HG03139 (cell line): ENCODE measurements around the gene PTPRD.

Source experiments
- ATAC-seq: cut with Tn5 transposase; IDR thresholded peaks from one replicate; pipeline ENCODE4 v1.9.1; 2021; ENCODE audit not compliant: unreplicated experiment

The PTPRD gene

DNA sequence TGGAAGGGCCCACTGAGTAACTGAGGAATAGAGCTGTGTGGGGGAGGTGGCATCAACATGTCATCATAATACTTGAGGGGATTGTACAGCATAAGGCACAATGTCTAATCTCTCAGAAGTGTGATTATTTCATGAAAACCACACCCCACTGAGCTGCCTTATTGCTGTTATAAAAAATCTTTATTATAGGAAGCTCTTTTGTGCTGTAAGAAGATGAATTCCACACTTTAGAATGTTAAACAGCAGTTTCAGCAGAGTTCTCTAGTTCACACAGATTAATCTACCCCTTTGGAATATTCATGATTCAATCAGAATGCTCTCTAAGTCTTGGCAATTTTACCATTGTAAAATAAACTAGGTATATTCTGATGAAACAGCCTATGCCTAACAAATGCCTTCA lies 1389.6 kb downstream of the PTPRD start:
- no peak for ATAC-seq

- no peak for ATAC-seq
Observed at GRCh38 chr9:9222730-9223129, 1390.1 kb downstream of the PTPRD start.

DNA sequence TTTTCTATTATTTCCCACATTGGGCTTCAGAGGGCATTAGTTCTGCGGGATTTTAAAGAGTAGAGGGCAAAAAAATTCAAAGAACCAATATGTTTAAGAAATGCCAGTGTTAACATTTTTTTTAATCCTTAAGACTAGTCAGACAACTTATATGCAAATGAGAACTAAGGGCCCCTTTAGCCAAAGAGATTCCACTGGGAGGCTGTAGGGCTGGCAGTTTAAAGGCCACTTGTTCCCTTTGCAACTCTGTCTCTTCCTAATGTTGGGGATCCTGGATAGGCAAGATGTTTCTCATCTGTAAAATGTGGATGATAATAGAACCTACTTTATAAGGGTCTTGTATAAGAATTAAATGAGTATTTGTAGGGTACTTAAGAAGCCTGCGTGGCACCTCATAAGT lies 1395.9 kb downstream of the PTPRD start:
- no peak for ATAC-seq

GRCh38 chr9:9215050-9215449 lies 1397.8 kb downstream of the PTPRD start:
- ATAC-seq = no peak

GRCh38 chr9:9214066-9214465 lies 1398.7 kb downstream of the PTPRD start:
- ATAC-seq = no peak

GRCh38 chr9:9212963-9213362 lies 1399.8 kb downstream of the PTPRD start:
- ATAC-seq = no peak

DNA sequence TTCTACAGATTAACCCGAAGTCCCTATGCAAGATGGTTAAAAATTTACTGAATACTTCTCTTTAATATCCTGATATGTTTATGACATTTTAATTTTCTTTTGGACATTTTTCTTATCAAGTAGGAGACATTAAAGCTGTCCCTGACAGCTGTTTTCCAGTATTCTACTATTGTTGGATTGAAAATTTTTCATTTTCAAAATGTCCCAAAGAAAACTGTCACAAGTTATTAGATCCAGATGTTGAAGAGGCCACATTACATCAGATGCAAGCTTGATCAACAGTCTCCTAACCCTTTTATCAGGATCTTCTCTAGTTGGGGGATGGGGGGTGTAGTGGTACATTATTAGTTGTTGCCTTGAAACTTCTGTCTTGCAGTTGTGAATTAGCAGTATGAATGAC lies 1410.5 kb downstream of the PTPRD start:
- ATAC-seq = no peak

DNA sequence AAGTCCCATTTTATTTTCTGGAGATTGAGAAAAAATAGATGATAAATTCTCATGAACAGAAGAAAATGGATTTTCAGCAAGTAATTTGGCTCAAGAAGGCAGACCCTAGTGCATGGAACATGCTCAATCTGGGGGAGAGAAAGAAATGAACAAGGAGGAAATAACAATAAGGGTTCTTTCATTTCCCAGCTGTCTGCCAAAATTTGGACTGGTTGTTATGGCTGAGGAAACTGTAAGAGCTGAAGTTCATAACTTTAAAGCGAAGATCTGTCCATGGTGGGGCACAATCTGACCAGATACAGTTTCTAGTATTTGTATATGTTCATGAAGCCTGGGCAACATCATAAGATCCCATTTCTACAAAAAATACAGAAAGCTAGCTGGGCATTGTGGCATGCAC lies 1426.7 kb downstream of the PTPRD start:
- ATAC-seq = no peak

GRCh38 chr9:9182431-9182830 lies 1430.4 kb downstream of the PTPRD start:
- ATAC-seq = no peak

- ATAC-seq = no peak
Observed at GRCh38 chr9:9177081-9177480, 1435.7 kb downstream of the PTPRD start.

- ATAC-seq = no peak
Observed at GRCh38 chr9:9174358-9174757, 1438.4 kb downstream of the PTPRD start.

DNA sequence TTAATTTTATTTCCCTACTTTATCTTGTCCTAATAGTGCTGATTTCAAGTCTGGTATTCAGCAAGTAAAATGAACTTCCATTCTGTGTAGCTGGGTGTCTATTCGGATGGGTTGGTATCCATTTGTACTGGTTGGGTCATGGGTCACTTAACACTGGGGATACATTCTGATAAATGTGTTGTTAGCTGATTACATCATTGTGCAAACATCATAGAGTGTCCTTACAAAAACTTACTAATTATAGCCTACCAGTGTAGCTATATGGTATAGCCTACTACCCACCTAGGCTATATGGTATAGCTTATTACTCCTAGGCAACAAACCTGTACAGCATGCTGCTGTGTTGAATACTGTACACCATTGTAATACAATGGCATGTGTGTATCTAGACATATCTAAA lies 1439.5 kb downstream of the PTPRD start:
- no peak for ATAC-seq

DNA sequence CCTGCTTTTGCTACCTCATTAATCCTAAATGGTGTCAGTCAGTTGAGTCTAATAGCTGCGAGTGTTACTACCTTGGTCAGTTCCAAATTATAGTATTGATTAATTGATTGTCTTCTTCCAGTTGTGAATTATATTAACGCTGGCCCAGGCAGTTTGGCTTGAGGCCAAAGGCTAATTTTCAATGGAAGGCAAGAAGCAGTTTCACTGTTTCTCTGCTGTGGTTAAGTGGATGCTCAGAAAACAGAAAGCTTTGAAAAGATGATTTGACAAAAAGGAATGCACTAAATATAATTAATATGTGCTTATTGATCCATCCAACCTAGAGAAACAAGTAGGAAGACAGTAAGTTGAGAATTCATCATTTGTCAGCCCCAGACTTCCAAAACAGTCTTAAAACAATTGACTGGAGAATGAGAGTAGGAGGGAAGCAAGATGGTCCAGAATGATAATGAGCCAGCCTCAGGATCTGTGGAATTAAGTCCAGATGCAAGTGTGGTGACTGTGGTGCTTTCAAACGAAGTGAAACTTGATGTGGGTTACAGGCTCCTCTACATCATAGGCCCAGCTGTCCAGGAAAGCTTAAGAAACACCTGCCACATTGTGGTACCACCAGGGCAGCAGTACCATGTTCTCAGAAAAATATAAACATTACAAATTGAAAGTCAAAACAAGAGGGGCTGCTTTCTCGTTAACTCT lies 1442.2 kb downstream of the PTPRD start:
- ATAC-seq = no peak

DNA sequence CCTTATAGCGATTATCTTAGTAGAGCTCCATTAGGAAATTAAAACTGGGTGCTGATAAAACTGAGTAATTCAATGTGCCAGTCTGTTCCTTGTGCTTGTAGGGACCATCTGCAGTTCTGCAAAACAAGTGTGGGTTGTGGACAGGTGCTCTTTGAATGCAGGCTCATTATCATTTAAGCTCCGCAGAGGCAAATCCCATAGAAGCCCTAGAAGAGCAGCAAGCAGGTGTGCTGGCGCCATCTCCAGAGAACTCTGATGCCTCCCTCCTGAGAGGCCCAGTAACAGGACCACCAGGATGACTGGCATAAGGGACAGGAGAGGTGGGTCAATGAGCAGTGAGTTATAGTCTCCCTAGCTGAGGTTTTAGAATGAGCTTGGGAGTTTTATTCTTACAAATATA lies 1470.8 kb downstream of the PTPRD start:
- no peak for ATAC-seq

GRCh38 chr9:9133526-9133925 lies 1479.3 kb downstream of the PTPRD start:
- ATAC-seq = no peak

- ATAC-seq = no peak
Observed at GRCh38 chr9:9124616-9125015, 1488.2 kb downstream of the PTPRD start.

DNA sequence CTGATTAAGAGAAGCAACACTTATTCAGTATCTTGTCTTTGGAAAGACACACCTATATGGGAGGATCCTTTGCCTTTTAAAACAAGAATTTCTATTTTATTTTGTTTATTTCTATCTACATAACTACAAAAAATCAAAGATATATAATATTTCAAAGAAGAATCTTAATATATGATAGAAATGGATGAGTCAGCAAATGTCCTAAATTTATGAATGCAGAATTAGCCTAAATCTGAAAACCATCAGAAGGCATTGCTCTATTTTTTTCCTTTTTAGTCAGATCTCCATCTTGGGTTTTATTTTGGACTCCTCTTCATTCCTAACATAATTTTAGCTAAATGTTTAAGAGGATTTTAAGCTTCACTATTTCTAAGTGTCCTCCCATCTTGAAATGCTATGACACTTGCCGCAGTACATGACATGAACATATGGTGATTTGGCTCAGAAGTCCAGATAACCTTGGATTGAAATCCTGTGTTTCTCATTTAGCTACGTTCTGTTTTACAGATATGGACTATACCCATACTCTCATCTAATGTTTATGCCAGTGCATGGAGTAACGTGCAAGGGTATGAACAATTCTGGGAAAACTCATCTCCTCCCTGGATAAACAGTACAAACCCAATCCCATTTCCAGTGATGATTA lies 1490.4 kb downstream of the PTPRD start:
- ATAC-seq = no peak

GRCh38 chr9:9117866-9118265 lies 1494.9 kb downstream of the PTPRD start:
- no peak for ATAC-seq

- no peak for ATAC-seq
Observed at GRCh38 chr9:9112001-9112720, 1500.6 kb downstream of the PTPRD start.

DNA sequence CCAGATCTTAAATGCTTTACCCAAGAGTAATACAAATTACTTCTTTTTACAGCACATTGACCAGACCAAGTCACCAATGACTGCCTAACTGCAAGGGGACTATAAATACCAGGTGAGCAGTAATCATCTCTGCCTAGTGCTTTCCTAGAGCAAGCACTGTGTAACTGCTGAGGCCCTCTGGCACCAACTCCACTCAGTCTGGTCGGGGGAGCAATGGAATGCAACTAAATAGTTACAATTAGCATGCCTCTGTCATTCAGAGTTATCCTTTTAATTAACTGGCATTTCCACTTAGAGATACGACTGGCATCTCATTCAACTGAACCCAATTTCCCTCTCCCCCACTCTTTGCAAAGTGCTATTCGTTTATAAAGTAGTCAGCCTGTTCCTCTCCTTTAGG lies 1504.2 kb downstream of the PTPRD start:
- ATAC-seq = no peak

DNA sequence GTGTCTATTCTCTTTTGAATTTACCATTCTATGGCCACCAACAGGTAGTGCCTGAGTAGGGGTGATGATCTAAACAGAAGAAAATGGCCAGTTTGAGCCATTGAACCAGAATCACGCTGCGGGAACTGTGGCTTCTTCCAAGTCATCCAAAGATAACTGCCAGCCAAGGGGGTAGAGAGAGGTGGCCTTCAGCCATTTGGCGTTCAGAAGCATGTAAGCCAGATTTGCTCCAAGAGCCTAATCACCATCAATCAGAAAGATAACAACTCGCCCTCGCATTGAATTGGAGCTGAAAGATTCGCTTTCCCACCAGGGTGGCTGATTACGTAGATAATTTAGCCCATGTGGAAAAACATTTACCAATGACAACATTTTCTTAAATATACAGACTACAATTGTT lies 1510.5 kb downstream of the PTPRD start:
- ATAC-seq = no peak

DNA sequence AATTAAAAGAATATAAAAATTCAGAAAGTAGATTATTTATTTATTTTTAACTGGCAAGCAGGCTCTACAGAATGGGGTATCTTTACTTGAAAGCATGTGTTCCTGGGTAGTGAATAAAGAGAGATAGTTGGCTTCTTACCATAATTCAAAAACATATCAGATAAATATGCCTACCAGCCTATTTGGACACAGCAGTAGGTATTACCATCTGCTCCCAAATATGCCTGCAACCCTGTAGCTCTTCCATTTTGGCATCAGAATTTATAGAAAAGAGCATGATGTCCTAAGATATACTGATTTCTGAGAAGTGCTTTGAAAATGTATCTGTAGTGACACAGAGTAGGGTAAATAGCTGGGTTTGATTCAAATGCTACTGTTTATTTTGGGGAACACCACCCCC lies 1512.7 kb downstream of the PTPRD start:
- no peak for ATAC-seq
